HFFc6 (cell line): ENCODE data around the gene CCSER2. TPM values are rescaled to one million over a fixed set of nuclear protein-coding genes. Genes with fewer than 3 reads are reported as not detected.

ENCODE experiments used
- DNase-seq: peaks from one replicate; pipeline ENCODE4 v3.0.0-alpha.2; 2018
- H3K27ac Mint-ChIP-seq: 2 replicates; pipeline ENCODE4 v1.8.0; 2020; ENCODE audit warnings: mild to moderate bottlenecking, mixed read lengths
- H3K27me3 Mint-ChIP-seq: 2 replicates; pipeline ENCODE4 v1.8.0; 2021; ENCODE audit warnings: mild to moderate bottlenecking, moderate library complexity, mixed read lengths; ENCODE audit not compliant: insufficient read depth
- H3K36me3 Mint-ChIP-seq: 2 replicates; pipeline ENCODE4 v1.8.0; 2021; ENCODE audit warnings: low read depth, mixed read lengths
- H3K4me1 Mint-ChIP-seq: 2 replicates; pipeline ENCODE4 v1.8.0; 2020; ENCODE audit warnings: low read depth, mixed read lengths
- H3K4me3 Mint-ChIP-seq: 2 replicates; pipeline ENCODE4 v1.8.0; 2020; ENCODE audit warnings: mild to moderate bottlenecking, moderate library complexity, mixed read lengths
- H3K9me3 Mint-ChIP-seq: 2 replicates; pipeline ENCODE4 v1.8.0; 2020; ENCODE audit warnings: mild to moderate bottlenecking, mixed read lengths
- CTCF ChIP-seq: fragments of 200-600 bp; sonication (generic); IDR thresholded peaks from 2 replicates; pipeline ENCODE4 v1.5.0; 2021; ENCODE audit warnings: antibody characterized with exemption, mild to moderate bottlenecking
- total RNA-seq, 6 experiments: library from RNA; stranded (reverse); fragmentation: NEBNext Ultra II Directional; extraction: Animal tissue kit (Norgen Biotek cat#: 25700); gene quantifications; 2 replicates in 1 of 6; 3 replicates in 5 of 6; pipeline ENCODE4 v1.2.3, GENCODE V29; 2021

The CCSER2 gene
- total RNA-seq, 6 experiments from 2014 or later: 36.1 to 46.9 (median 43.0) TPM

GRCh38 chr10:84336406-84337090, 8.2 kb downstream of the CCSER2 start:
- no peak overlapping the region for H3K4me3 Mint-ChIP-seq
- peaks cover 2% of the 10 kb centered on the region; the same call in 1 of the 2 replicates for H3K36me3 Mint-ChIP-seq
- DNase-seq: no peak
- peaks cover 21% of the 10 kb centered on the region for H3K4me1 Mint-ChIP-seq
- H3K27ac Mint-ChIP-seq: no peak overlapping the region
- no peak for TF ChIP-seq CTCF
- H3K9me3 Mint-ChIP-seq: no peaks in the 10 kb centered on the region
- peaks cover 2% of the 10 kb centered on the region; the same call in 1 of the 2 replicates for H3K27me3 Mint-ChIP-seq

GRCh38 chr10:84337199-84337598, 8.8 kb downstream of the CCSER2 start:
- Mint-ChIP-seq H3K4me1 (peaks cover 27% of the 10 kb centered on the region), H3K36me3 (peaks cover 4% of the 10 kb centered on the region; the same call in 1 of the 2 replicates), H3K9me3 (no peaks in the 10 kb centered on the region), H3K27me3 (peaks cover 2% of the 10 kb centered on the region; the same call in 1 of the 2 replicates), H3K4me3 (no peak overlapping the region), H3K27ac (no peak overlapping the region)
- no peak for TF ChIP-seq CTCF
- peak; percentile 79 for DNase-seq

GRCh38 chr10:84339025-84339424, 10.6 kb downstream of the CCSER2 start:
- DNase-seq: no peak
- H3K9me3 Mint-ChIP-seq: no peaks in the 10 kb centered on the region
- no peak overlapping the region for H3K27ac Mint-ChIP-seq
- TF ChIP-seq CTCF: no peak
- H3K36me3 Mint-ChIP-seq: peaks cover 4% of the 10 kb centered on the region; the same call in 1 of the 2 replicates
- peaks cover 25% of the 10 kb centered on the region for H3K4me1 Mint-ChIP-seq
- no peaks in the 10 kb centered on the region for H3K27me3 Mint-ChIP-seq
- no peak overlapping the region for H3K4me3 Mint-ChIP-seq

- H3K4me3 Mint-ChIP-seq: no peak overlapping the region
- no peak for DNase-seq
- H3K9me3 Mint-ChIP-seq: no peaks in the 10 kb centered on the region
- peaks cover 4% of the 10 kb centered on the region; the same call in 1 of the 2 replicates for H3K36me3 Mint-ChIP-seq
- peaks cover 21% of the 10 kb centered on the region for H3K4me1 Mint-ChIP-seq
- TF ChIP-seq CTCF: no peak
- no peaks in the 10 kb centered on the region for H3K27me3 Mint-ChIP-seq
- H3K27ac Mint-ChIP-seq: no peak overlapping the region
Measured at GRCh38 chr10:84340187-84340586, 11.8 kb downstream of the CCSER2 start.

- Mint-ChIP-seq H3K4me1 (peaks cover 21% of the 10 kb centered on the region), H3K27me3 (no peaks in the 10 kb centered on the region)
Measured at GRCh38 chr10:84340632-84341537, 12.5 kb downstream of the CCSER2 start.

More at GRCh38 chr10:84340632-84341537, 12.5 kb downstream of the CCSER2 start:
- no peak overlapping the region for H3K27ac Mint-ChIP-seq
- H3K36me3 Mint-ChIP-seq: peaks cover 4% of the 10 kb centered on the region; the same call in 1 of the 2 replicates
- H3K4me3 Mint-ChIP-seq: no peak overlapping the region
- DNase-seq: no peak
- no peak for TF ChIP-seq CTCF
- H3K9me3 Mint-ChIP-seq: no peaks in the 10 kb centered on the region
